Fibroblast of villous mesenchyme (primary cell): ENCODE measurements around the gene ARHGEF4. TPM values are rescaled to one million over a fixed set of nuclear protein-coding genes. Genes with fewer than 3 reads are reported as not detected.

Experiments used
- DNase-seq: peaks from one replicate; pipeline ENCODE4 v3.0.0-alpha.2; 2010; ENCODE audit warnings: low read depth
- H3K4me3 ChIP-seq: 2 replicates; pipeline ENCODE4 v1.5.1; 2011; ENCODE audit warnings: low read depth, mild to moderate bottlenecking, low read length
- total RNA-seq: library from RNA; depleted of rRNA; stranded (reverse); fragments of >200 nt; gene quantifications from 2 replicates; pipeline ENCODE4 v1.2.3, GENCODE V29; 2012
- TF ChIP-seq, protein P1 (sequence below): IDR thresholded peaks from 2 replicates; pipeline ENCODE4 v1.5.1; 2012; ENCODE audit warnings: low read depth, mild to moderate bottlenecking, low read length; ENCODE audit not compliant: insufficient read depth

The ARHGEF4 gene
- total RNA-seq, result 0.32 and 0.86 TPM in 2 replicates

DNA sequence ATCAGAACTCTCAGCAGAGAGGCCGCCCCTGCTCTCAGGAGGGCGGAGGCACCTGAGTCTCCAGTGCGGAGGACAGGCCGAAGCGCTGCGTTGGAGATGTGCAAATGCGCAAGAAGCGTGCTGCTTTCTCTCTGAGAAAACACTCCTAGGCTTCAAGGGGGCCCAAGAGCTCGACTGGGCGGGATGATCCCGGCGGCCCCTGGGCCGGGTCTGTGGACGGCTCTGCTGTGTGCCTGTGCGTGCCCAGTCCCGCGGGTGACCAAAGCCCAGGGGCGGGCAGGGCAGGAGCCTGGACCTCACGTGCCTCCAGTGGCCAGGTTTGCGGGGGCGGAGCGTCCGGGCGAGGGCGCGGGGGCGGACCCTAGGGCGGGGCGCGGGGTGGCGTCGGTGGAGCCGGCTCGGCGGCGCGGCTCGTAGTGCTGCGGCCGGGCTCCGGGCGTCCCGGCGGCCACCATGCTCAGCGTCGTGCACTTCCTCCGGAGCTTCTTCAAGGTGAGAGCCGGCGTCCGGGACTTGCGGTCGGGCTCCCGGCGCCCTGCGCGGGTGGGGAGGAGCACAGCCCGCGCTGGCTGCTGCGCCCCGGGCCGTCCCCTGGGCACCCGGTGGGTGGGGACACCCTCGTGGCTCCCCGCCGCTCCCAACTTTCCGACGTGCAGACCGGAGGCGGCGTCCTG, at the start of gene ARHGEF4:
Gene ARHGEF4, plus strand, starts transcription at position 414 of the 674 bp plus-strand sequence. Its CDS starts 40 bp downstream, at position 454.
- TF ChIP-seq, protein P1, sequence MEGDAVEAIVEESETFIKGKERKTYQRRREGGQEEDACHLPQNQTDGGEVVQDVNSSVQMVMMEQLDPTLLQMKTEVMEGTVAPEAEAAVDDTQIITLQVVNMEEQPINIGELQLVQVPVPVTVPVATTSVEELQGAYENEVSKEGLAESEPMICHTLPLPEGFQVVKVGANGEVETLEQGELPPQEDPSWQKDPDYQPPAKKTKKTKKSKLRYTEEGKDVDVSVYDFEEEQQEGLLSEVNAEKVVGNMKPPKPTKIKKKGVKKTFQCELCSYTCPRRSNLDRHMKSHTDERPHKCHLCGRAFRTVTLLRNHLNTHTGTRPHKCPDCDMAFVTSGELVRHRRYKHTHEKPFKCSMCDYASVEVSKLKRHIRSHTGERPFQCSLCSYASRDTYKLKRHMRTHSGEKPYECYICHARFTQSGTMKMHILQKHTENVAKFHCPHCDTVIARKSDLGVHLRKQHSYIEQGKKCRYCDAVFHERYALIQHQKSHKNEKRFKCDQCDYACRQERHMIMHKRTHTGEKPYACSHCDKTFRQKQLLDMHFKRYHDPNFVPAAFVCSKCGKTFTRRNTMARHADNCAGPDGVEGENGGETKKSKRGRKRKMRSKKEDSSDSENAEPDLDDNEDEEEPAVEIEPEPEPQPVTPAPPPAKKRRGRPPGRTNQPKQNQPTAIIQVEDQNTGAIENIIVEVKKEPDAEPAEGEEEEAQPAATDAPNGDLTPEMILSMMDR, result no peak
- H3K4me3 ChIP-seq, result no peak within 1 kb of the TSS
- DNase-seq, result no peak

DNA sequence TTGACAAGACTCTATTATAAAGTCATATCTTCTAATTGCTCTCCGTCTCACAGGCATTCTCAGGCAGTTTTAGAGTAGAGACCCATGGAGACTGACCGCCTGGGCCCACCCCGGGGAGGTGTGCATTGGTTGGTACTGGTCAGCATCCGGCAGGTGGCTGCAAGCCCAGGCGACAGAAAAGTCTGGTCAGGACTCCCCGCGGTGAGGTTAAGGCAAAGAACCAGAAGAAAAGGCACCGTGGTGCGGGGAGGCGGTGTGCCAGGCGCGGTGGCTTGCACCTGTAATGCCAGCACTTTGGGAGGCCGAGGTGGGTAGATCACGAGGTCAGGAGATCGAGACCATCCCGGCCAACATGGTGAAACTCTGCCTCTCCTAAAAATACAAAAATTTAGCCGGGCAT, 48.9 kb upstream of the ARHGEF4 start:
- TF ChIP-seq, protein P1, result no peak
- H3K4me3 ChIP-seq, result no peak overlapping the region

GRCh38 chr2:130790312-130790711, 46.4 kb upstream of the ARHGEF4 start:
- H3K4me3 ChIP-seq, result no peak overlapping the region
- TF ChIP-seq, protein P1, result no peak
- no peak for DNase-seq

More for the DNA sequence above, 48.9 kb upstream of the ARHGEF4 start:
- DNase-seq, result no peak

DNA sequence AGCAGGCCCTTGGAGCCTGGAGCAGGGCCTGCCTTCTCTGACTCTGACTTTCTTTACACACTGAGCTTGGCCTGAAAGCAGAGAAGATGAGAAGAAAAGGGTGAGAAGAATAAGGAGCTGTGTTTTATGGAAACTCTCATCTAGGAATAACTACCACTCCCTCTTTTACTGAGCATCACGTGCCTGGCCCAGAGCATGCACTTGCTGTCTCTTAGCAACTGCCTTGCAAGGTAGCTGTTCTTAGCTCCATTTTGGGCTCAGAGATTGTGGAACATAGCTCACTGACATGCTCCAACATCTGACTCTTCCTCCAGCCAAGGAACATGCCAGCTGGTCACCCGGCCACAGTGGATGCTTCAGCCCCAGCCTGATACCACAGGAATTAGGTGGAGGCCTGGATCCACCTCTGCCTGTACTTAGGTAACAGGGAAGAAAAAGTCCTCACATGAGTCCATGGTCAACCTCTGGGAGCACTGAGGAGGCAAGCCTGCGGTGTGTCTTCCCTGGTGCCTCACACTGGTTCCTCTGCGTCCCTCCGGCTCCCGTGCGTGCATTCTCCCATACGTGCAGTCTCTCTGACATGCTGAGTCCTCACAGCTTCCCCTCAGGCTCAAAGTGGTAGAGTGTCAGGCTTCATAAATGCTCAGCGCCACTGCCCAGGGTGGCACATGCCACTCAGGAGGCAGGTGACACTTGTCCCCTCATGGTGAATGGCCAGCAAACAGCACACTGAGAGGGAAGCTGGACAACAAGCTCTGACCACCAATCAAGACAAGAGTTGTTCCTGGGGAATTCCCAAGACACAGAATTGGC, 45.7 kb upstream of the ARHGEF4 start:
- no peak overlapping the region for H3K4me3 ChIP-seq
- TF ChIP-seq, protein P1, result no peak
- DNase-seq, result no peak

DNA sequence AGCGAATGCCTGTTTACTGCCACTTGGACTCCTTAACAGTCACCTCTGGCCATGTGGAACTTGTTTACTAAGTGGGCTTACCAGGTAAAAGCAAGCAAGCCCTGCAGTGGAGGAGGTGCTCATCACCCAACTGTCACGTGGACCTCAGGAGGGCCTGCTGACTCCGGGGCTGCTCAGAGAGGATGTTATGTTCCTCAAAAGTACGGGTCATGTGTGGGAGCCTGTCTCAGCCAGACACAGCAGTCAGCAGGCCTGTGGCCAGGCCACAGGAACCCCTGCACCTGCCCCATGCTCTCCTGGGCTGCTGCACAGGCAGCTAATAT, 45.1 kb upstream of the ARHGEF4 start:
- TF ChIP-seq, protein P1, result no peak
- no peak for DNase-seq

DNA sequence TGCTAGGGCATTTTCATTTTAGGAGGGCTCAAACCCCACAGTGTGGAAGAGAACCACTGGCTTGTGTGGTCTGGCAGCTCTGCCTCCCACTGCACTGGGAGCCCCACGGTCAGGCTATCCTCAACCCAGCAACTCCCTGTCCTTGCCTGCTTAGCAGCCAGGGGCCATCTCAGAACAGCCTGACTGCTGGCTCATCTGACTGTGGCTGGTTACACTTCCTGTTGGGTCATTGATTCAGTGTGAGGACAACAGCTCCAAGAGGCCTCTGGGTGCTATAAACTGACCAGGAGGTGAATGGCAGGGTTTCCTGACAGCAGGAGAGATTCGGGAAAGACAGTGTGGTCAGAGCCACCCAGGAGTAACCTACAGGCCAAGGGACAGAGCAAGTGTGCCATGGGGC, 41.3 kb upstream of the ARHGEF4 start:
- TF ChIP-seq, protein P1, result no peak
- no peak for DNase-seq
- no peak overlapping the region for H3K4me3 ChIP-seq

More for the DNA sequence above, 45.1 kb upstream of the ARHGEF4 start:
- no peak overlapping the region for H3K4me3 ChIP-seq

- H3K4me3 ChIP-seq, result no peak overlapping the region
- DNase-seq, result no peak
- TF ChIP-seq, protein P1, result no peak
Observed at GRCh38 chr2:130796290-130796689, 40.4 kb upstream of the ARHGEF4 start.
